HepG2 (cell line): ENCODE results near the gene CDC42EP1. TPM values are rescaled to one million over a fixed set of nuclear protein-coding genes. Genes with fewer than 3 reads are reported as not detected.

Experiments used
- BORCS8-MEF2B ChIP-seq: sonication (generic); formaldehyde crosslinking; IDR thresholded peaks from 2 replicates; pipeline ENCODE4 v1.8.0; 2022; ENCODE audit warnings: mild to moderate bottlenecking, missing genetic modification reagents
- NR2F6 ChIP-seq, 2 experiments: IDR thresholded peaks; 2 replicates each; pipeline ENCODE4 v1.6.1; 2016; ENCODE audit warnings: antibody characterized with exemption in 1 of 2, mild to moderate bottlenecking in 1 of 2
- POLR2AphosphoS2 ChIP-seq: IDR thresholded peaks from 2 replicates; pipeline ENCODE4 v1.6.1; 2011; ENCODE audit warnings: low read depth, low read length, improper control_type of control experiment
- REXO4 ChIP-seq: sonication (generic); formaldehyde crosslinking; IDR thresholded peaks from 2 replicates; pipeline ENCODE4 v1.8.0; 2022; ENCODE audit warnings: missing genetic modification reagents, mild to moderate bottlenecking, borderline replicate concordance
- RXRA ChIP-seq: sonication (generic); formaldehyde crosslinking; IDR thresholded peaks from 2 replicates; pipeline ENCODE4 v1.5.1; 2020; ENCODE audit warnings: missing genetic modification reagents
- SP5 ChIP-seq: IDR thresholded peaks from 2 replicates; pipeline ENCODE4 v1.6.1; 2016; ENCODE audit warnings: low read depth, borderline replicate concordance
- TBX3 ChIP-seq: fragments of 450-650 bp; IDR thresholded peaks from 2 replicates; pipeline ENCODE4 v1.6.1; 2017; ENCODE audit warnings: antibody characterized with exemption, mild to moderate bottlenecking, inconsistent platforms, borderline replicate concordance
- ZNF121 ChIP-seq: sonication (generic); formaldehyde crosslinking; IDR thresholded peaks from 2 replicates; pipeline ENCODE4 v1.5.0; 2020; ENCODE audit warnings: mild to moderate bottlenecking, missing genetic modification reagents
- ZNF24 ChIP-seq: fragments of 450-650 bp; IDR thresholded peaks from 2 replicates; pipeline ENCODE4 v1.6.1; 2017; ENCODE audit warnings: antibody characterized with exemption, mild to moderate bottlenecking
- ZNF317 ChIP-seq: sonication (generic); formaldehyde crosslinking; IDR thresholded peaks from 2 replicates; pipeline ENCODE4 v1.5.0; 2020; ENCODE audit warnings: mild to moderate bottlenecking, missing genetic modification reagents
- ZNF343 ChIP-seq: sonication (generic); formaldehyde crosslinking; IDR thresholded peaks from 2 replicates; pipeline ENCODE4 v1.4.0; 2020; ENCODE audit warnings: mild to moderate bottlenecking, missing genetic modification reagents
- ZNF501 ChIP-seq: sonication (generic); formaldehyde crosslinking; IDR thresholded peaks from 2 replicates; pipeline ENCODE4 v1.5.1; 2020; ENCODE audit warnings: mild to moderate bottlenecking, moderate library complexity, missing genetic modification reagents
- ZNF557 ChIP-seq: sonication (generic); formaldehyde crosslinking; IDR thresholded peaks from 2 replicates; pipeline ENCODE4 v1.4.0; 2020; ENCODE audit warnings: missing genetic modification reagents
- ZNF589 ChIP-seq: sonication (generic); formaldehyde crosslinking; conservative IDR thresholded peaks from 2 replicates; pipeline ENCODE4 v1.8.0; 2022; ENCODE audit warnings: mild to moderate bottlenecking, moderate library complexity, missing genetic modification reagents
- ZNF607 ChIP-seq: sonication (generic); formaldehyde crosslinking; IDR thresholded peaks from 2 replicates; pipeline ENCODE4 v1.5.1; 2020; ENCODE audit warnings: missing genetic modification reagents, mild to moderate bottlenecking, borderline replicate concordance
- ZNF616 ChIP-seq: sonication (generic); formaldehyde crosslinking; IDR thresholded peaks from 2 replicates; pipeline ENCODE4 v1.5.0; 2020; ENCODE audit warnings: low read depth, mild to moderate bottlenecking, missing genetic modification reagents
- ZNF644 ChIP-seq: IDR thresholded peaks from 2 replicates; pipeline ENCODE4 v1.6.1; 2016; ENCODE audit warnings: low read depth
- ZNF768 ChIP-seq: sonication (generic); formaldehyde crosslinking; IDR thresholded peaks from 2 replicates; pipeline ENCODE4 v1.4.0; 2020; ENCODE audit warnings: missing genetic modification reagents
- ZNF790 ChIP-seq: sonication (generic); formaldehyde crosslinking; IDR thresholded peaks from 2 replicates; pipeline ENCODE4 v1.8.0; 2022; ENCODE audit warnings: missing genetic modification reagents, mild to moderate bottlenecking, borderline replicate concordance
- polyA plus RNA-seq, 8 experiments: library from polyadenylated mRNA; depleted of rRNA in 3 of 8; stranded (reverse) in 7 of 8; unstranded in 1 of 8; fragments of >200 nt; fragmentation: Illumina TruSeq in 4 of 8; extraction: Trizol in 4 of 8; gene quantifications; 2 replicates each; pipeline versions ENCODE4 v1.2.1 to v1.2.3, GENCODE V29; 2011 to 2016; ENCODE audit warnings: low read depth in 4 of 8, missing spikeins in 1 of 8, mixed read lengths in 1 of 8; ENCODE audit not compliant: insufficient read depth in 1 of 8
- total RNA-seq, 5 experiments: library from RNA; depleted of rRNA; stranded (reverse); fragments of >200 nt; fragmentation: Illumina TruSeq; extraction: Trizol; gene quantifications; 2 replicates each; pipeline ENCODE4 v1.2.3, GENCODE V29; 2016; ENCODE audit warnings: low read depth in 1 of 5
- TF ChIP-seq, protein P1 (sequence below): sonication (generic); formaldehyde crosslinking; IDR thresholded peaks from 2 replicates; pipeline ENCODE4 v1.5.1; 2020; ENCODE audit warnings: mild to moderate bottlenecking, missing genetic modification reagents
- TF ChIP-seq, protein P2 (sequence below): sonication (generic); formaldehyde crosslinking; IDR thresholded peaks from 2 replicates; pipeline ENCODE4 v1.4.0; 2020; ENCODE audit warnings: missing genetic modification reagents
- TF ChIP-seq, protein P3 (sequence below): sonication (generic); formaldehyde crosslinking; IDR thresholded peaks from 2 replicates; pipeline ENCODE4 v1.4.0; 2020; ENCODE audit warnings: missing genetic modification reagents, mild to moderate bottlenecking, borderline replicate concordance

CDC42EP1 gene
- total and polyA plus RNA-seq, 2 of the 13 experiments (the other 11 are each of a cell fraction or from before 2014, with no cell fraction given), result 17.1 to 29.5 TPM

DNA sequence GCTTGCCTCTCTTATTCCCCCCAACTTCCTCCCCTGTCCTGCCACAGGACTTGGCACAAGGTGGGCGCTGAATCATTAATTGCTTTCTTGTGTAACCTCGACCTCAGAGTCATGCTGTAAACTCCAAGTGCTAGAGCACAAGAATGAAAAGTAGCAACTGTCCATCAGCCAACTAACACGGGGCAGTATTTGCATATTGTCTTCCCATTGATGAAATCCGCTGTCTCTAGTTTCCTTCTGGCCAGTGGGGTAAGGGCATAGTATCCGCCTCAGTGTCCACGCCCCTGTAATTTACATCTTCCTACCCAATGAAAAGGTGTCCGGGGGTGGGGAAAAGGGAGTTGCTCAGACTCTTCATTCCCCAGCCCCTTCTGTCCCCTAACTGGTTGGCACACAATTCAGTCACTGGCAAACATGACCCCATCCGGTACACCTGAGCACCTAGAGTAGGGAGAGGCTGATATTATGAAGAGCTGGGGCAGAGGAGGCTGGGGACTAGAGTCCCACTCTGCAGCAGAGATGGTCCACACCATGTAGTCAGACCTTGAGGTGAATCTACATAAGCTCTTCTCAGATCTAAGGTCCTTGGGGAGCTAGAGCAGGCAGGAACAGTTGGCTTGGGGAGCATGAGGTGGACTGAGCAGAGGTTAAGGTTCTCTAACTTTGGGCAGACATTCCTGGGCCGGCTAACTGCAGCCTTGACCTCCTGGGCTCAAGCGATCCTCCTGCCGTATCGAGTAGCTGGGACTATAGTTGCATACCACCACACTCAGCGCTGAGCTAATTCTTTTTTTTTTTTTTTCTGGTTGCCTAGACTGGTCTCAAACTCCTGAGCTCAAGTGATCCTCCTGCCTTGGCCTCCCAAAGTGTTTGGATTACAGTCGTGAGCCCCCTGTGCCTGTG lies 41.5 kb downstream of the CDC42EP1 start (continued):
- TF ChIP-seq ZNF501 (CRISPR knock-in tag) (peak; percentile 64; the same call in 1 of the 2 replicates), ZNF343 (no peak), ZNF607 (no peak), ZNF317 (CRISPR knock-in tag) (no peak), ZNF557 (CRISPR knock-in tag) (no peak), RXRA (CRISPR knock-in tag) (peak; percentile 39), ZNF616 (no peak), REXO4 (CRISPR knock-in tag) (no peak), ZNF790 (no peak), ZNF24 (no peak), ZNF644 (CRISPR knock-in tag) (no peak), POLR2AphosphoS2 (no peak), ZNF121 (CRISPR knock-in tag) (peak; percentile 12; the same call in 1 of the 2 replicates), NR2F6 (IDR thresholded peaks at IDR 0.05) (peak; percentile 50), NR2F6 (CRISPR knock-in tag; IDR thresholded peaks at IDR 0.05) (peak; percentile 60), TBX3 (peak; percentile 89), SP5 (CRISPR knock-in tag) (0 out of 2 replicates have a peak, but pooled peaks have one; percentile 34), ZNF589 (CRISPR knock-in tag) (no peak), BORCS8-MEF2B (CRISPR knock-in tag) (no peak), ZNF768 (CRISPR knock-in tag) (no peak)
- TF ChIP-seq, protein P1, sequence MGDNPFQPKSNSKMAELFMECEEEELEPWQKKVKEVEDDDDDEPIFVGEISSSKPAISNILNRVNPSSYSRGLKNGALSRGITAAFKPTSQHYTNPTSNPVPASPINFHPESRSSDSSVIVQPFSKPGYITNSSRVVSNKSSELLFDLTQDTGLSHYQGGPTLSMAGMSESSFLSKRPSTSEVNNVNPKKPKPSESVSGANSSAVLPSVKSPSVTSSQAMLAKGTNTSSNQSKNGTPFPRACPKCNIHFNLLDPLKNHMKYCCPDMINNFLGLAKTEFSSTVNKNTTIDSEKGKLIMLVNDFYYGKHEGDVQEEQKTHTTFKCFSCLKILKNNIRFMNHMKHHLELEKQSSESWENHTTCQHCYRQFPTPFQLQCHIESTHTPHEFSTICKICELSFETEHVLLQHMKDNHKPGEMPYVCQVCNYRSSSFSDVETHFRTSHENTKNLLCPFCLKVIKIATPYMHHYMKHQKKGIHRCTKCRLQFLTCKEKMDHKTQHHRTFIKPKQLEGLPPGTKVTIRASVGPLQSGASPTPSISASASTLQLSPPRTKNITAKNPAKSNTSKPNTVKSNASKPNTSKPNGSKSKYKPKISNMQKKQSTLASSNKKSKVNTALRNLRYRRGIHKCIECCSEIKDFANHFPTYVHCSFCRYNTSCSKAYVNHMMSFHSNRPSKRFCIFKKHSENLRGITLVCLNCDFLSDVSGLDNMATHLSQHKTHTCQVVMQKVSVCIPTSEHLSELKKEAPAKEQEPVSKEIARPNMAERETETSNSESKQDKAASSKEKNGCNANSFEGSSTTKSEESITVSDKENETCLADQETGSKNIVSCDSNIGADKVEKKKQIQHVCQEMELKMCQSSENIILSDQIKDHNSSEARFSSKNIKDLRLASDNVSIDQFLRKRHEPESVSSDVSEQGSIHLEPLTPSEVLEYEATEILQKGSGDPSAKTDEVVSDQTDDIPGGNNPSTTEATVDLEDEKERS, result no peak
- TF ChIP-seq, protein P2, sequence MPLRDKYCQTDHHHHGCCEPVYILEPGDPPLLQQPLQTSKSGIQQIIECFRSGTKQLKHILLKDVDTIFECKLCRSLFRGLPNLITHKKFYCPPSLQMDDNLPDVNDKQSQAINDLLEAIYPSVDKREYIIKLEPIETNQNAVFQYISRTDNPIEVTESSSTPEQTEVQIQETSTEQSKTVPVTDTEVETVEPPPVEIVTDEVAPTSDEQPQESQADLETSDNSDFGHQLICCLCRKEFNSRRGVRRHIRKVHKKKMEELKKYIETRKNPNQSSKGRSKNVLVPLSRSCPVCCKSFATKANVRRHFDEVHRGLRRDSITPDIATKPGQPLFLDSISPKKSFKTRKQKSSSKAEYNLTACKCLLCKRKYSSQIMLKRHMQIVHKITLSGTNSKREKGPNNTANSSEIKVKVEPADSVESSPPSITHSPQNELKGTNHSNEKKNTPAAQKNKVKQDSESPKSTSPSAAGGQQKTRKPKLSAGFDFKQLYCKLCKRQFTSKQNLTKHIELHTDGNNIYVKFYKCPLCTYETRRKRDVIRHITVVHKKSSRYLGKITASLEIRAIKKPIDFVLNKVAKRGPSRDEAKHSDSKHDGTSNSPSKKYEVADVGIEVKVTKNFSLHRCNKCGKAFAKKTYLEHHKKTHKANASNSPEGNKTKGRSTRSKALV (CRISPR knock-in tag), result no peak
- TF ChIP-seq, protein P3, sequence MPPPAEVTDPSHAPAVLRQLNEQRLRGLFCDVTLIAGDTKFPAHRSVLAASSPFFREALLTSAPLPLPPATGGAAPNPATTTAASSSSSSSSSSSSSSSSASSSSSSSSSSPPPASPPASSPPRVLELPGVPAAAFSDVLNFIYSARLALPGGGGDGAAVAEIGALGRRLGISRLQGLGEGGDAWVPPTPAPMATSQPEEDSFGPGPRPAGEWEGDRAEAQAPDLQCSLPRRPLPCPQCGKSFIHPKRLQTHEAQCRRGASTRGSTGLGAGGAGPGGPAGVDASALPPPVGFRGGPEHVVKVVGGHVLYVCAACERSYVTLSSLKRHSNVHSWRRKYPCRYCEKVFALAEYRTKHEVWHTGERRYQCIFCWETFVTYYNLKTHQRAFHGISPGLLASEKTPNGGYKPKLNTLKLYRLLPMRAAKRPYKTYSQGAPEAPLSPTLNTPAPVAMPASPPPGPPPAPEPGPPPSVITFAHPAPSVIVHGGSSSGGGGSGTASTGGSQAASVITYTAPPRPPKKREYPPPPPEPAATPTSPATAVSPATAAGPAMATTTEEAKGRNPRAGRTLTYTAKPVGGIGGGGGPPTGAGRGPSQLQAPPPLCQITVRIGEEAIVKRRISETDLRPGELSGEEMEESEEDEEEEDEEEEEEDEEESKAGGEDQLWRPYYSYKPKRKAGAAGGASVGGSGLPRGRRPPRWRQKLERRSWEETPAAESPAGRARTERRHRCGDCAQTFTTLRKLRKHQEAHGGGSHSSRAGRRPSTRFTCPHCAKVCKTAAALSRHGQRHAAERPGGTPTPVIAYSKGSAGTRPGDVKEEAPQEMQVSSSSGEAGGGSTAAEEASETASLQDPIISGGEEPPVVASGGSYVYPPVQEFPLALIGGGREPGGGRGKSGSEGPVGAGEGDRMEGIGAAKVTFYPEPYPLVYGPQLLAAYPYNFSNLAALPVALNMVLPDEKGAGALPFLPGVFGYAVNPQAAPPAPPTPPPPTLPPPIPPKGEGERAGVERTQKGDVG (CRISPR knock-in tag), result no peak
